HG03354 (cell line): ENCODE measurements around the gene EEF1G.
"Not testable (repeated sequence)": the region's sequence is repeated elsewhere in the genome, so short reads cannot be mapped to it uniquely, and the experiment has no call there.

ENCODE experiments used
- ATAC-seq: cut with Tn5 transposase; IDR thresholded peaks from one replicate; pipeline ENCODE4 v1.9.1; 2021; ENCODE audit warnings: mild to moderate bottlenecking; ENCODE audit not compliant: unreplicated experiment, poor library complexity, severe bottlenecking

Gene EEF1G

DNA sequence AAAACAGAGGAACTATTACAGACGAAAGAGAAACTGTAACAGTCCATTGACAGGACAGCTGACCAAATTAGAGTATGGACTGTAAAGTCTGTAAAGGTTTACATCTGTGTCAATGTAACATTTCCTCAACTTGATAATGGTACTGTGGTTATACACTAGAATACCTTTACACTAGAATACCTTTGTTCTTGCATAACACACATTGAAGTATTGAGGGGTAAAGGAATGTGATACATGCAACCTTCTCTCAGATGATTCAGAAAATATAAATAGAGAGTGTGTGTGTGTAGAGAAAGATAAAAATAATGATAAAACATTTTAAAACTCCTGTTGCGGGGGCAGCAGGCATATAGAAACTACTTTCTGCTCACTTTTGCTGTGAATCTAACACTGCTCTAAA is 5.6 kb upstream of the EEF1G start:
- ATAC-seq, result no peak

DNA sequence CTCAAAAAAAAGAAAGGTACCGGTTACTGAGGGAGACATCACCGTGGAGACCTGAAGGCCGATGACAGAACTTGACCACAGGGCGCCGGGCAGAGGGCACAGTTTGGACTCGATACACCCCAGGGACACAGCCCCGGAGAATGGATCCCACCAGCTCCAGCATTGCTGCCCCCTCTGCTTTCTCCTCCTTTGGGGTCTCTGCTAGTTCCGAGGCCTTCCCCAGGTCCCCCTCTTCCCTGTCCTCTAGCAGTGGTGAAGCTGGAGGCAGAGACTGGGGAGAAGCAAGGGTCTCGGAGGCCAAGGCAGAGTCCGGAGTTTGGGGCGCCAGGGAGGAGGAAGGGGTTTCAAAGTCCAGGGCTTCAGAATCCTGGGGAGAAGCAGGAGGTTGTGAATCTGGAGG is 4.8 kb upstream of the EEF1G start:
- ATAC-seq, result no peak

DNA sequence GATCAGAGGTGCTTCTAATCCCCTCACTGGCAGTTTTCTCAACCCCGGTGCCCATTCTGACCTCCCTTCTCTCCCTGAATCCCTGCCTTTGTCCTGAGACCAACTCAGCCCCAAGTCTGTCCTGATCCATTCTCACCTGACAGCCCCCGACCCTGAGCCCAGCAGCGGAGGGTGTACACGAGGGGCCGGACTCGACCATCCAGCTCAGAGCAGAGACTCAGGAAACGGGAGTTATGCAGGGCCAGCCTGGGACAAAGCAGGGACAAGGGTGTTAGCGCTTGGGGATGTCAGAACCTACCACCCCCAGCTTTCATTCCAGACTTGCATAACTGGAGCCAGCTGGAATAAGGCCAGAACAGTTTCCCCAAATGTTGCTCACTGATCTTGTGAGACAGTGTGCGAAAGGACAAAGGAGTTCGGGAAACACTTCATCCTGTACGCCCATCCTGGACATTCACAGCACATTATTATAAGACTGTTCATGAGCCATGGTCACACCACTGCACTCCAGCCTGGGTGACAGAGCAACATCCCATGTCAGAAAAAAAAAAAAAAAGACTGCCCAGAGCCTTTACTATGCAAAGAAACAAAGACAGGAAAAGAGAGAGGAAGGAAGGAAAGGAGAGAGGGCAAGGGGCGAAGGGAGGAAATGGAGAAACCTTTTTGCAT is 3.5 kb upstream of the EEF1G start:
- ATAC-seq, result no peak

DNA sequence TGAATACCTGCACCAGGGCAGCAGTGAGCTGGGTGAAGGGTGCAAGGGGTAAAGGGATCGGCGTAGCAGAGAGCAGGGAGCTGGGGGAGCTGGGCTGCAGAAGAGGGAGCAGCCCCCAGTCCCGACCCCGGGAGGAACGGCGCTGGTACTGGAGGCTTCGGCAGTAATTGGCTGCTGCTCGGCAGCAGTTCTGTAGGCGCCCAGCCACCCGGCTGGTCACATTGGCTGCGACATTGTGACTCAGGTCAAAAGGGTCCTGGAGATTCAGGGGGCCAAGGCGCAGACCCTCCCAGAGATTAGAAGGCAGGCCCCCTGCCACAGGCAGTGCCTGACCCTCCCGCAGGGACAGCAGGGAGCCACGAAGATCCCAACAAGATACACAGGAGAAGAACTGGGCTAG is 2.1 kb upstream of the EEF1G start:
- ATAC-seq, result no peak

DNA sequence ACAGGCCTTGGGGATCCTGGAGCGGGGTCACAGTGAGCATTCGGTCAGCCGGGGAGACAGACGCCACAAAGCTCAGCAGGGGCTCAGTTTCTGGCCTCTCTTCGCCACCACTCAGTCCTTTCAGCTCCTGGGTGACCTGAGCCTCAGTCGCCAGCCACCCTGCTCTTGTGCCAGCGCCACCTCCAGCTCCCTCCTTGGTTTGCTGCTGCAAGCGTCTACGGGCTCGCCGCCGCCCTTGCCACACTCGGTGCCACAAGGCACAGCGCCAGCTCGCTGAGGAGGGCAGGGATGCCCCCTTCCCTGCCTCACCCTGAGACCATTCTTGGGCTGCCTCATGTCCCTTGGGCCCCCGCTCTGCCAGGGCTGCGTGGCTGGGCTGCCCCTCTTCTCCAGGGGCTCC is 1.5 kb upstream of the EEF1G start:
- no peak for ATAC-seq

DNA sequence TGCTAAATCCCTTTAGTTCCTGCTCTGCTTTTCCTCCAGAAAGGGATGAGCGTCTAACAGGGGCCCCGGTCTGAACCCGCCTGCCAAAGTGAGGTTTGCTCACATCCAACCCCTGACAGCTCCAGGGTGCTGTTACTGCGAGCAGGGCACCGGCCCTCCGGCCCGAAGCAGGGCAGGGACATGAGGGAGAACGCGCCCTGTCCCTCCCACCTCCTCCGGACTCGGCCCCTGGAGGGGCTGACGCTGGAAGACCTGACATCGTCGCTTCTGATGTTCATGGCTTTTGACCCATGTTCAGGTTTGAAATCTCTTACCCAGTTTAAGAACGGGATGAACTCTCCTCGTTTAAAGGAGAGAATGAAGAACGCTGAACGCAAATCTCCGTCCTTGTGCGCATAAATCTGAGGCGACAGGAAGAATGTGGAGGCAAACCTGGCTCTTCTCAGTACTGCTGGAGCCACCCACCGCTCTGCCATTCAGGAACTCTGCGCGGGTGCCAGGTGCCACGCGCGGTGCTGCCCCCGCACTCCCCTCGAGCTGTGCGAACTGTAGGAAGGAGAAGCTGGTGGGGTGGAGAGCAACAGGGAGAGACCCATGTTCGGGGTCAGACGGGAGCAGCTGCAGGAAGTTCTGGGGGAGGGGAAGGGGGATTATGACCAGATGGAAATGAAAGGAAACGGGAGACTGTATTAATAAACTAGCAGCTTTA is 826 bp upstream of the EEF1G start:
- peak; percentile 17 for ATAC-seq

DNA sequence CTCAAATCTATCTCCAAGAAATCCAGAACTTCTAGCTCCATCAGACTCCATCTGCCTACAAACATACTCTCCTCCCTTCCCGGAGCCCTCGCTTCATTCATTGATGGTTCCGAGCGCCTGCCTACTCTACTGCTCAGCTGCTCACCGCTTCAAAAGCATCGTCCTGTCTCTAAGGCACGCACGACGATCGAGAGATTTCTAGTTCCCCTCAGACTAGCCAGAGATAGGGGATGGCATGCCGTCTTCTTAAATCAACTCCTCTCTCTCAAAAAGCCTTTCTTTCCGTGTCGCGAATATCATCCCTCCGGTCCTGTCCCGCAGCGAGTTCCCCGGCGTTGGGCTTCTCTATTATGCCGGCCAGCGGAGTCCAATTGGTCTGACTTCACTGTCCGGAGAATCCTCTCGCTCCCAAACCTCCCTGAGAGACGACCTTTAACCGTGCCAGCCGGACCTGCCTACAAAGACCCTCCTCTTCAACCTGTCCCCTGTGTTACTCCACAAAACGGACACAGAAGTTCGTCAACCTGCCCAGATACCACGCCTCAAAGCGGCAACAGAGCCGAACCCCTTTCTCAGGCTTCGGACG is 592 bp downstream of the EEF1G start:
- peak; percentile 6 for ATAC-seq

DNA sequence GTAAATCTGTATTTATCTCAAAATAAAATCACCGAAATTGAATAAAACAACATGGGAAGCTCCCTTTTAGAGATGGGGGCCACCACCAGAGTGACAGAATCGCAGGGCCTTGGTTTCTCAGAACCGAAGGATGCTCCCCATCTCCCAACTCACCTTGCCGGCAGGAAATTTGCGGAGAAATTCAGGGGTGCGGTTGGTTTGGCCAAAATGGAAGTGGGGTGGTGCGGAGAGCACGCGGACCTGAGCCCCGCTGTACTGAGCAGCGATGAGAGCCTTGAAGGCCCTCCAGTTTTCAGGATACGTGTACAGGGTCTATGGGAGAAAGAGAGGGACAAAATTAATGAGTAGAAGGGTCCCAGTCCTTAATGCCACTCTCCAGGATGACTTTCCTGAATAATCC is 1.3 kb downstream of the EEF1G start:
- no peak for ATAC-seq

DNA sequence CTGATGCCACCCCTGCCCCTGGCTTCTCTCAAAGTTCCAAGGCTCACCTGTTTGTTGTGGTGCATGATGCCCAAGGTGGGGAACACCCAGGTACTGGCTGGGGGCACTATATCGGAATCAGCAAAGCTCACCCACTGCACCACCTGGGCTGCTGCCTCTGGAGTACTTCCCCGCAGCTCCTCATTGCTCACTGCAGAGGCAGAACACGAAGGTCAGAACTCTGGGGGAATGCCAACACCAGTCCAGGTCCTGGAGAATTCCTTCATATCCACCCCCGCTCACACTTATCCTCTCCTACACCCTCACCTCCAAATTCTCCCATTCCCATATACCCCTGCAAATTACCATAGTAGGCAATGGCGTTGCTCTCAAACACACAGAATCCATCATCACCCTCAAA is 2.2 kb downstream of the EEF1G start:
- not testable (repeated sequence) for ATAC-seq

DNA sequence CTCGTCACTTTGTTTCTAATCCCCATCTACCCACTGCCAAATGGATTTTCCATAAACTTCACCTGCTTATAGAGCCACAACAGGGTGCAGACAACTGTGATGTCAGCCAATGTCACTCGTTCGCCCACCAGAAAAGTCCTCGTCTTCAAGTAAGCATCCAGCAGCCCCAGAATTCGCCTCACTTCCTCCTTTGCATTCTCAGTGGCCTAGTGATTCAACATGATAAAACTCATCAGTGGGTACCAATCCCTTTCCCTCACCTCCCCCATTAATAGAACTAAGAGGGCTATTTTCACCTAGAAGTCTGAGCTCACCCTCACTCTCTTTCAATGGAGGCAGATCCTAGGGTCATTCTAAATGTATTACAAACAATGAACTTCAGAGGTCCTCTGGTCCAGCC is 2.8 kb downstream of the EEF1G start:
- ATAC-seq, result not testable (repeated sequence)

DNA sequence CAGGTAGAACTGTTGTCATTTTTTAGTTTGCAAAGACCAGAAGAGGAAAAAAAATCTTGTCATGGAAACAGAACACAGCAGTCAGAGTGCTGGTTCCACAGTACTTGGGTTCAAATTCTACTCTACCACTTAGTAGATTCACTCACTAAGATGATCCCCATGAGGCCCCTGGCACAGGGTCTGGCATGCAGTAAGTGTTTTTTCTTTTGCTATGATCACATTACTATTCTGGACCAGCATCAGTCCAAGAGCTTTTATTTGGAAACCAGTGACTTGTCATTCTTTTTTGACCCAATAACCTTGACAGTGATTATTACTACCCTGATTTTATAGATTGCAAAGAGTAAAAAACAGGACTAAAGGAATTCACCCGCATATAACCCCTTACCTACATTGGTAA is 4.1 kb downstream of the EEF1G start:
- ATAC-seq, result no peak

DNA sequence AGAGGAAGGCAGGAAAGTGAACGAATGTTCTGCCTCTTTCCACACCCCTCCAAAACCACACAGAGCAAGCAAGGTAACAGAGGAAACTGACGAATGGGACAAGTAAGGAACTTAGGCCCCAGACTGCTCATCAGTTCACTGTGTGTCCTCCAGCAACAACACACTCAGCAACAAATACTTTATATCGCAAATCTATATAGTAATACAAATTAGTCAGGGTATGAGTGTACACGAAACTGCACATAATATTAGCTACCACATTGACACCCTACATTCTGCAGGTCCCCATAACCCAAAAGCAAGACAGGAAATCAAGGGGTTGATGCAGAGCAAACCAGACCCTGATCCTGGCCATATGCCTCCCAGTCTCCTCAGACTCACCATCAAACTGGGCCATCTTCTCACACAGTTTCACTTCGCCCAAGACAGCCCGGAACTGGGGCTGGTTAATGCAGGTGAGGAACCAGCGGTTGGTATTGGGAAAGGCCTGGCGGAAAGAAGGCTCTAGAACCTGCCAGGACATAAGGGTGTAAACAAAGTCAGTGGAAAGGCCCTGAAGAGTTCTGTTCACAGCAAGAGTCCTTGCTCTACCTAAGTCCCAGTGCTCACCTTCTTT is 6.6 kb downstream of the EEF1G start:
- no peak for ATAC-seq

DNA sequence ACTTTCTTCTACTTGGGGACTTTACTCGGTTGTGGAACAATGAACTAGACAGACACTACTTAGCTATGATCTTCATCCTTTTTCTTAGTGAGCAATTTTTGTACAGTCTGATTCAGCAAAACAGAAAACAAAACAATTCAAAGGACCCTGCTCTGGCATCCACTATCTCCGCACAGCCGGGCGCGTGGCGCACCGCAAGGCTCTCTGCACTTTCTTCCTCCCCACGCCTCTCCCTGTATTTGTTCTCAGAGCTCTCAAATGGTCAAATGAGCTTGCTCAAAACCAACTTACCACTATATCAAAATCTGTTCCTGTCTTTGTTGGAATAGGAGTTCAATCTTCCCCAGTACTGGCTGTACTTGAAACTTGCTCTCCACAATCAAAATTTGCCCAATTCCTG is 7.4 kb downstream of the EEF1G start:
- ATAC-seq, result no peak

DNA sequence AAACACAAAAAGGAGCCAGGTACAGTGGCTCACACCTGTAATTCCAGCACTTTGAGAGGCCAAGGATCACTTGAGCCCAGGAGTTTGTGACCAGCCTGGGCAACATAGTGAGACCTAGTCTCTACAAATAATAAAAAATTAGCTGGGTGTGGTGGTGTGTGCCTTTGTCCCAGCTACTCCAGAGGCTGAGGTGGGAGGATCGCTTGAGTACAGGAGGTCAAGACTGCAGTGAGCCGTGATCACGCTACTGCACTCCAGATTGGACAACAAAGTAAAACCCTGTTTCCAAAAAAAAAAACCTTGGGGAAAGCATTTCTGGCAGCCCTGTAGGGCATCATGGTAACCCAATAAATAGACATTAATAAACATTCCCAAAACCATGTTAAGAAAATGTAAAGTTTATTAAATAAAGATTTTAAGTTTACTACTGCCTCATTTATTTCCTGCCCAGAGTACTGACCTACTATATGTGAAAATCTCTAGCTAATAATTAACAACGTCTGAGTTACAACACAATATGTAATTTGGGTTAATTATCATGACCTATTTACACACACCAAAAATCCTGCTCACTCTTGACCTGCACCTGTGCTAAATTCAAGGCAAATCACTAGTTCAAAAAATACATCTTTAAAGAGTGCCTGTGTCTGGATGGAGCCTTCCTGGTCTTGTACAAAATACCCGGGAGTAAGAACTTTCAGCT is 8.4 kb downstream of the EEF1G start:
- ATAC-seq, result no peak

DNA sequence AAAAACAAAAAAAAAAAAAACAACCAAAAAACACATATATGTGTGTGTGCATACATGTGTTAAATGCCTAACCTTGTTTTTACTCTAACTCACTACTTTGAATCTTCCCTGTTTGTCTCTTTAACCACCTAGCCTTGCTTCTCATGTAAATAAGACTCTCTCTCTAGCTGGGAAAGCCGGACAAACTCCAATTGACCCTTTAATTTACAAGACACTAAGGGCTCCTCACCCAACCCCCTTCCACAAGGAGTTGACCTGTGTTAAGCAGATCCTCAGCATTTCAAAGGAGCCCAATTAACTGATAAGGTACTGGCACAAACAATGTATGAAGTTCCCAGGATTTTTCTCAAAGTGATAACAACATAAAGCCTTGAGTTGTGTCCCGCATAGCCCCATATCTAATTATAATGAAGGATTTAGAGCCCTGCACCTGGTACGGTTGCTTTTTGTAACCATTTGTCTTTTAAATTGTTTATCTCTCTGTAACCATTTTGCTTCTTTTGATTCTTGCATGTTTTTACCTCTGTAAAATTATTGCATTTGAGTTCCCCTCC is 11.9 kb downstream of the EEF1G start:
- not testable (repeated sequence) for ATAC-seq

DNA sequence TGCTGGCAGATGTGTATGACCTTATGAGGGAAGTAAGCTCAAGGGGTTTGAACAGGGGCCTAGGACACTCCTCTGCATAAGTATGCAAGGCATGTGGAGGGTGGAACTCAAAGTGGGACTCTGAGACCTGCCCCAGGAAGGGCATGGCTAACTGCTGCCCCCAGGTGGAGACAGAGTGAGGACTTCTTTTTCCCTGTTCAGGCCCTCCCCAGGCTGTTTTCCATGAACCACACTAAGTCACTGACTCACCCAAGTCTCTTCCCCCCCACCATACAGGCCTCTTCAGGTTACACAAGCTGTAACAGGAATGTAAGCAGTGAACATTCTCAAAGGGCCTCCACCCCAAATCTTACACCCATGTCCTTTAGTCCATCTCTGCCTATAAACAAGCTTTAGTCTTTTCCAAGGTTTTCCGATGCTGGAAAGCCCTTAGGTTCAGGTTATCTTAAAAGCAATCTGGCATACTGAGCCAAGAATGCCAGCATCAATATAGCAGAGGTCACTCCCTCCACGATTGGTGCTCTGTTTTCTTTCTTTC is 13.1 kb downstream of the EEF1G start:
- ATAC-seq, result no peak

DNA sequence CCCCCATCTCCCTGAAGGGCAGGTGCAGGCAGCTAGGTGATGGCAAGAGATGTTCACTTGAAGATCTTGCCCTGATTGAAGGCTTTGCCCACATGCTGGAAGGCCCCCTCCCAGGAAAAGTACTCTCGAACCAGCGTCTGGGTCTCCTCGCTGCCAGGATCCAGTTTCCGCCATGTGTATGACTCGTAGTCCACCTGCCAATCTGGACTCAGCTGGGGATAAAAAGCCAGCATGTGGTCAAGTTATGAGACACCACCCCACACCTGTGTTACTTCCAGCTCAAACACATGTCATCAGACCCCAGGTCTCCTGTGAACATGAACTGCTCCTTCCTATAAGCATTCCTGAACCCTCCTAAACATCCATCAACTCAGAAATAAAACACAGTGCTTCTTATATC is 14.1 kb downstream of the EEF1G start:
- not testable (repeated sequence) for ATAC-seq

DNA sequence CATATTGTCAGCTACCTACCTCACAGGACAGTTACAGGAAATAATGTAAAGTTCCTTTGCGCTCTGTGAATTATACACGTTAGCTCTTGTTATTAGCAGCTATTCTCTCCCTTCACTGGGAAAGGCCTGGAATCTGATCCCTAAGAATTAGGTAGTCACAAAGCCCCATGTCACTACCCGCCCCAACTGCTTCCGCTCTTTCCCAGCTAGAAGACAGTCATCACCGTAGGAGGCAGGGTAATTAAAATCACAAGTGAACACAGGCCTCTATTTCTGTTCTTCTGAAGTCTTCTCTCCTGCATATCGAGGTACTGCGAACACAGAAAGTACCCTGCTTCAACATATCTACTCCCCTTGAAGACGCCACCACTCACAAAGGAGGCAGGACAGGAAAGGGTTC is 14.5 kb downstream of the EEF1G start:
- no peak for ATAC-seq

DNA sequence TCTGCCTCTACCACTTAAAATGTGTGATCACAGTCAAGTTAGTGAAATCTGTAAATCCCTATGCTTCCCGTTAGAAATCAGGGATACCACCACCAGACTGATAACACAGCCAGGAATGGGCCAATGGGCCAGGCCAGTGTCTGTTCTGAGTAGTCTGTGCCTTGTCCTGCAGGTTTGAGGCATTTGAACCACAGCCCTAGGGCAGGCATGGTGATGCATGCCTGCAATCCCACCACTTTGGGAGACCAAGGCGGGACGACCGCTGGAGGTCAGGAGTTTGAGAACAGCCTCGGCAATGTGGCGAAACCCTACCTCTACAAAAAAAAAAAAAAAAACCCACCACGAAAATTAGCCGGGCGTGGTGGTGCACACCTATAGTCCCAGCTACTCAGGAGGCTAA is 15.0 kb downstream of the EEF1G start:
- no peak for ATAC-seq
